Placental pericyte (primary cell): ENCODE results near the gene PHF12. TPM values are rescaled to one million over a fixed set of nuclear protein-coding genes. Genes with fewer than 3 reads are reported as not detected.

Experiments used
- total RNA-seq: library from RNA; depleted of rRNA; stranded (reverse); fragments of >200 nt; gene quantifications from 2 replicates; pipeline ENCODE4 v1.2.3, GENCODE V29; 2012

PHF12 gene
- total RNA-seq: 43.8 and 44.6 TPM in 2 replicates

GRCh38 chr17:28951428-28951990 lies at the start of gene PHF12:
Gene PHF12, minus strand, starts transcription at chr17:28951518. Its CDS starts 558 bp downstream, at chr17:28950960.

GRCh38 chr17:28902819-28903545 lies 48.3 kb downstream of the PHF12 start, which contains the start of gene DHRS13:
Gene DHRS13, minus strand, starts transcription at chr17:28903079. Its CDS starts 135 bp downstream, at chr17:28902944.

GRCh38 chr17:28896884-28897768 lies 54.2 kb downstream of the PHF12 start, which contains the start of gene FLOT2:
Gene FLOT2, minus strand, starts transcription at chr17:28897733. Its CDS starts 159 bp downstream, at chr17:28897574.

Other genes starting within 250 kb of the PHF12 start
- gene PROCA1, start 239.6 kb downstream of the PHF12 start, total RNA-seq: 0.44 and 0.86 TPM in 2 replicates
- gene RAB34, start 233.7 kb downstream of the PHF12 start, total RNA-seq: 200 and 222 TPM in 2 replicates
- 341 and 470 TPM in 2 replicates for gene RPL23A, start 231.5 kb downstream of the PHF12 start, total RNA-seq
- gene TLCD1, start 225.3 kb downstream of the PHF12 start, total RNA-seq: 4.2 TPM in 2 replicates
- 3.3 and 8.5 TPM in 2 replicates for gene NEK8, start 222.7 kb downstream of the PHF12 start, total RNA-seq
- 32.6 and 65.3 TPM in 2 replicates for gene TRAF4, start 207.5 kb downstream of the PHF12 start, total RNA-seq
- gene FAM222B, start 108.7 kb downstream of the PHF12 start, total RNA-seq: 9.6 and 11.5 TPM in 2 replicates
- gene ERAL1, start 96.5 kb downstream of the PHF12 start, total RNA-seq: 32.4 and 64.1 TPM in 2 replicates
- 44.5 and 59.7 TPM in 2 replicates for gene FLOT2, start 53.8 kb downstream of the PHF12 start, total RNA-seq
- gene DHRS13, start 48.4 kb downstream of the PHF12 start, total RNA-seq: 4.4 and 6.3 TPM in 2 replicates
- not detected in 2 replicates for gene SEZ6, start 54.5 kb upstream of the PHF12 start, total RNA-seq
- gene PIPOX, start 91.6 kb upstream of the PHF12 start, total RNA-seq: 1.3 and 2.6 TPM in 2 replicates
- 49.5 and 60.3 TPM in 2 replicates for gene MYO18A, start 228.9 kb upstream of the PHF12 start, total RNA-seq